ENCODE results near the gene PTPA. TPM values are rescaled to one million over a fixed set of nuclear protein-coding genes. Genes with fewer than 3 reads are reported as not detected.

Gene PTPA
- total and polyA plus RNA-seq, 9 of the 15 experiments (the other 6 are each of a cell fraction or from before 2014, with no cell fraction given) = 1.7 to 121 (median 72.6) TPM

DNA sequence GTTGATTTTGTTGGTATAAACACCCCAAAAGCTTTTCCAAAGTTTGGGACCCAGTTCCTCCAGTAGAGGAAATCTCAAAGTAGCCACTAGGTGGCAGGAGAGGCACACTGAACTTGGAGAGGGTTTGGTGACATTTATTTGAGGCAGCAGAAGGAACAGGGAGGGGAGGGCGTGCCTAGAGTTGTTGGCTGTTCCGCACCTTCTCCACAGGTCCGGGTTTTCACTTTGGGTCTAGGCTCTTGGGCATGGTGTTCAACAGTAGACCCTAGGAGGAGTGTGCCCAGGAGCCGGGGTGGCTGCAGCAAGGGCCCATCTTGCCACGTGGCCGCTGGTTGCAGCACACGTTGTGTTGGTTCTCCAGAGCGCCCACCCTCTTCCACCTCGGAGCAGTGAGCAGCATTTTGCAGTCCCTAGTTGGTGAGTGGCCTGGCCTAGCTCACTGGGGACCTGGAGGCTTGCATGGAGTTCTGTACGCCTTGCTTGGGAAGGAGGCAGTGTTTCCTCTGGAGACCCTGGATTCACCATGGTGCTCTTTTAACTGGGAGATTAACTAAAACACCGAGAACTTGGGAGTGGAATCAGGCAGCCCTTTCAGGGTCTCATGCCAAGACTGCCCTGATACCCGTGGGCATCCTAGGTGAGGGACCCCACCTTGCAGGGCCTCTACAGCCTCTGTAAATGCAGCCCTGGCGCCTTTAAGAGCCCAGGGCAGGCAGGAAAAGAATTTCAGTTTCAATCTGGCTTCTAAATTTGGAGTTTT is 28.2 kb downstream of the PTPA start (continued):
- TF ChIP-seq ZNF76 (CRISPR knock-in tag; IDR thresholded peaks at IDR 0.05; ENCODE audit: borderline replicate concordance) (no peak), ZNF133 (CRISPR knock-in tag; IDR thresholded peaks at IDR 0.05) (no peak), NFIC (IDR thresholded peaks at IDR 0.05) (no peak), BACH1 (tag; IDR thresholded peaks at IDR 0.05) (no peak), SP2 (IDR thresholded peaks at IDR 0.05; ENCODE audit: extremely low read depth, low read depth, low read length, poor library complexity, severe bottlenecking) (no peak), RCOR1 (IDR thresholded peaks at IDR 0.05; ENCODE audit: borderline replicate concordance in 1 of 2, low read depth in 2 of 2, low read length in 2 of 2) (no peak), ESRRA (IDR thresholded peaks at IDR 0.05; ENCODE audit: borderline replicate concordance, low read depth) (0 out of 2 replicates have a peak, but pooled peaks have one; percentile 39), JUND (IDR thresholded peaks at IDR 0.05; ENCODE audit: borderline replicate concordance, low read depth, low read length) (peak; percentile 30; the same call in 1 of the 2 replicates), JUND (tag; IDR thresholded peaks at IDR 0.05; ENCODE audit: borderline replicate concordance, low read depth, low read length) (peak; percentile 12; the same call in 1 of the 3 replicates), CBFA2T2 (conservative IDR thresholded peaks at IDR 0.05) (no peak), FOXM1 (IDR thresholded peaks at IDR 0.05; ENCODE audit: low read depth) (no peak), FOXM1 (CRISPR knock-in tag; IDR thresholded peaks at IDR 0.05; ENCODE audit: low read depth) (no peak), ZNF445 (CRISPR knock-in tag; IDR thresholded peaks at IDR 0.05; ENCODE audit: low read depth) (no peak), ARID2 (IDR thresholded peaks at IDR 0.05) (0 out of 2 replicates have a peak, but pooled peaks have one; percentile 35), TCF3 (CRISPR knock-in tag; IDR thresholded peaks at IDR 0.05) (no peak), SMARCA5 (IDR thresholded peaks at IDR 0.05) (no peak), MED1 (CRISPR knock-in tag; IDR thresholded peaks at IDR 0.05; ENCODE audit: borderline replicate concordance) (no peak), KHSRP (IDR thresholded peaks at IDR 0.05) (no peak), BCOR (IDR thresholded peaks at IDR 0.05) (no peak), ZNF766 (CRISPR knock-in tag; conservative IDR thresholded peaks at IDR 0.05) (0 out of 2 replicates have a peak, but pooled peaks have one; percentile 8), FOXJ3 (CRISPR knock-in tag; IDR thresholded peaks at IDR 0.05) (no peak), TARDBP (IDR thresholded peaks at IDR 0.05) (peak; percentile 17; the same call in 1 of the 2 replicates)
- TF ChIP-seq, protein P1, sequence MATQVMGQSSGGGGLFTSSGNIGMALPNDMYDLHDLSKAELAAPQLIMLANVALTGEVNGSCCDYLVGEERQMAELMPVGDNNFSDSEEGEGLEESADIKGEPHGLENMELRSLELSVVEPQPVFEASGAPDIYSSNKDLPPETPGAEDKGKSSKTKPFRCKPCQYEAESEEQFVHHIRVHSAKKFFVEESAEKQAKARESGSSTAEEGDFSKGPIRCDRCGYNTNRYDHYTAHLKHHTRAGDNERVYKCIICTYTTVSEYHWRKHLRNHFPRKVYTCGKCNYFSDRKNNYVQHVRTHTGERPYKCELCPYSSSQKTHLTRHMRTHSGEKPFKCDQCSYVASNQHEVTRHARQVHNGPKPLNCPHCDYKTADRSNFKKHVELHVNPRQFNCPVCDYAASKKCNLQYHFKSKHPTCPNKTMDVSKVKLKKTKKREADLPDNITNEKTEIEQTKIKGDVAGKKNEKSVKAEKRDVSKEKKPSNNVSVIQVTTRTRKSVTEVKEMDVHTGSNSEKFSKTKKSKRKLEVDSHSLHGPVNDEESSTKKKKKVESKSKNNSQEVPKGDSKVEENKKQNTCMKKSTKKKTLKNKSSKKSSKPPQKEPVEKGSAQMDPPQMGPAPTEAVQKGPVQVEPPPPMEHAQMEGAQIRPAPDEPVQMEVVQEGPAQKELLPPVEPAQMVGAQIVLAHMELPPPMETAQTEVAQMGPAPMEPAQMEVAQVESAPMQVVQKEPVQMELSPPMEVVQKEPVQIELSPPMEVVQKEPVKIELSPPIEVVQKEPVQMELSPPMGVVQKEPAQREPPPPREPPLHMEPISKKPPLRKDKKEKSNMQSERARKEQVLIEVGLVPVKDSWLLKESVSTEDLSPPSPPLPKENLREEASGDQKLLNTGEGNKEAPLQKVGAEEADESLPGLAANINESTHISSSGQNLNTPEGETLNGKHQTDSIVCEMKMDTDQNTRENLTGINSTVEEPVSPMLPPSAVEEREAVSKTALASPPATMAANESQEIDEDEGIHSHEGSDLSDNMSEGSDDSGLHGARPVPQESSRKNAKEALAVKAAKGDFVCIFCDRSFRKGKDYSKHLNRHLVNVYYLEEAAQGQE (IDR thresholded peaks at IDR 0.05; ENCODE audit: borderline replicate concordance) = peak; percentile 77
- TF ChIP-seq, protein P1 (CRISPR knock-in tag; IDR thresholded peaks at IDR 0.05; ENCODE audit: low read depth) = no peak
